ENCODE results near the gene SPATA31D1. TPM values are rescaled to one million over a fixed set of nuclear protein-coding genes. Genes with fewer than 3 reads are reported as not detected.

The SPATA31D1 gene
- total RNA-seq, 3 donors from 2014 or later, result not detected

GRCh38 chr9:82024908-82025307 lies 36.3 kb downstream of the SPATA31D1 start:
- Histone ChIP-seq H3K9me3 (no peaks in the 10 kb centered on the region), H3K36me3 (ENCODE audit: low read depth) (no peaks in the 10 kb centered on the region), H3K4me1 (ENCODE audit: low read depth) (no peaks in the 10 kb centered on the region), H3K4me3 (no peak overlapping the region)
- intact Hi-C loops (cut with DNase I, micrococcal nuclease), result no loop called here
- no peak for TF ChIP-seq CTCF (IDR thresholded peaks at IDR 0.05)
- no peak for DNase-seq
- no peak for ATAC-seq

GRCh38 chr9:82031538-82032280 lies 43.1 kb downstream of the SPATA31D1 start:
- H3K36me3 ChIP-seq (ENCODE audit: low read depth), result no peaks in the 10 kb centered on the region
- DNase-seq (no peak), ATAC-seq (peak; percentile 16)
- no peak for TF ChIP-seq CTCF (IDR thresholded peaks at IDR 0.05)
- intact Hi-C loops (cut with DNase I, micrococcal nuclease), result no loop called here
- no peaks in the 10 kb centered on the region for H3K4me1 ChIP-seq (ENCODE audit: low read depth)
- no peak overlapping the region for H3K4me3 ChIP-seq
- no peaks in the 10 kb centered on the region for H3K9me3 ChIP-seq

GRCh38 chr9:82034956-82035731 lies 46.6 kb downstream of the SPATA31D1 start:
- ATAC-seq (no peak), DNase-seq (no peak)
- intact Hi-C loops (cut with DNase I, micrococcal nuclease), result no loop called here
- Histone ChIP-seq H3K4me3 (no peak overlapping the region), H3K9me3 (no peaks in the 10 kb centered on the region), H3K4me1 (ENCODE audit: low read depth) (no peaks in the 10 kb centered on the region), H3K36me3 (ENCODE audit: low read depth) (no peaks in the 10 kb centered on the region)
- TF ChIP-seq CTCF (IDR thresholded peaks at IDR 0.05), result no peak

- no peak for TF ChIP-seq CTCF (IDR thresholded peaks at IDR 0.05)
- no peak overlapping the region for H3K4me3 ChIP-seq
- ATAC-seq, result no peak
- H3K4me1 ChIP-seq (ENCODE audit: low read depth), result no peaks in the 10 kb centered on the region
- DNase-seq, result no peak
- intact Hi-C loops (cut with DNase I, micrococcal nuclease), result no loop called here
- H3K36me3 ChIP-seq (ENCODE audit: low read depth), result no peaks in the 10 kb centered on the region
- H3K9me3 ChIP-seq, result no peaks in the 10 kb centered on the region
These were observed 47.5 kb downstream of the SPATA31D1 start for GRCh38 chr9:82036086-82036485.

- Histone ChIP-seq H3K36me3 (ENCODE audit: low read depth) (no peaks in the 10 kb centered on the region), H3K4me1 (ENCODE audit: low read depth) (no peaks in the 10 kb centered on the region), H3K9me3 (no peaks in the 10 kb centered on the region), H3K4me3 (no peak overlapping the region)
- ATAC-seq, result no peak
- TF ChIP-seq CTCF (IDR thresholded peaks at IDR 0.05), result no peak
- intact Hi-C loops (cut with DNase I, micrococcal nuclease), result no loop called here
- no peak for DNase-seq
These were observed 48.6 kb downstream of the SPATA31D1 start for GRCh38 chr9:82037126-82037525.
